Brain pericyte (primary cell): ENCODE measurements around the gene SMYD3.

Experiments used
- DNase-seq: peaks from one replicate; pipeline ENCODE4 v3.0.0-alpha.2; 2012; ENCODE audit warnings: low read depth, low spot score

The SMYD3 gene

DNA sequence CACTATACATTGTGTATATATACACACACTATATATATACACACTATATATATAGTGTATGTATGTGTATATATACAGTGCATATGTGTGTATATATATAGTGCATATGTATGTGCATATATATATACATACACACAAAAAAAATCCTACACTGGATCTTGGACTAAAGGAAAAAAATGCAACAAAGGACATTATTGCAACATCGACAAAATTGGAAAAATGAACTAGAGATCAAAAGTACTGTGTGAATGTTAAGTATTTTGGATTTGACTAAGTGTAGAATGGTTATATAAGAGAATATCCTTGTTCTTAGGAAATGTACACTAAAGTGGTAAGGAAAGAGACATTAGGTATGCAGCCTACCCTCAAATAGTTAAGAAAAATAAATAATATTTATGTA lies 36.5 kb downstream of the SMYD3 start:
- DNase-seq = no peak

DNA sequence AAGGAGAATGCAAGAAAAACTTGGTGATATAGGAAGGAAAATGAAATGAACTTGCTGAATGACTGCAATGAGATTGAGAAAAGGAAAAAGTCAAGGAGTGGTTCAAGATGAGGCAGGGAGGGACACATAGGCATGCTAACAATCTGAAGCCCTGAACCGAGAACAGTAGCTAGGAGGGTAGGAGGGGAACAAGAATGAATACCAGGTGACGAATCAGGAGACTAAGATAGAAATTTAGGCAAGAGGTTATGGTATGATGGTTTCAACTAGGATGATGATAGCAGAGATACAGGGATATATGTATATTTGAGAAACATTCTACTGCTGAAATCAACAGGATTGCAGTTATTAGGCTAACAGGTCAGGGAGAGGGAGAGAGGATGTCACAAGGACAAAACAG lies 44.1 kb downstream of the SMYD3 start:
- DNase-seq = no peak

DNA sequence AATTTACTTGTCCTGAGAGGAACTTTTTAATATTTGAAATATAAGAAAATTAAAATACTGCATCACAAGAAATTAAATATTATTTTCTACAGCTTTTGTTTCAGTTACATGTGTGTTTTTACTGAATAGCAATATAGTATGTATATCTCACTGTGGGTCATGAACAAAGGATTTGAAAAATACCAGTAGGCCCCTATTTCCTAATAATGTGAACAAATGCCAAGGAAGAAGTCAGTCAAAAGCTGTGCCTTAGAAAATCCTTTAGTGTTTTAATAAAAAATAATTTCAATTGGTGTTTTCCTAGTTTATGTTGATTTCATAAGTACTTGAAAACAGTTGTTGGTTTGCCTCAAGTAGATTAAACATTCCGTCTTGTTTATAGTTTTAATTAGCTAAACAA lies 46.7 kb downstream of the SMYD3 start:
- no peak for DNase-seq

DNA sequence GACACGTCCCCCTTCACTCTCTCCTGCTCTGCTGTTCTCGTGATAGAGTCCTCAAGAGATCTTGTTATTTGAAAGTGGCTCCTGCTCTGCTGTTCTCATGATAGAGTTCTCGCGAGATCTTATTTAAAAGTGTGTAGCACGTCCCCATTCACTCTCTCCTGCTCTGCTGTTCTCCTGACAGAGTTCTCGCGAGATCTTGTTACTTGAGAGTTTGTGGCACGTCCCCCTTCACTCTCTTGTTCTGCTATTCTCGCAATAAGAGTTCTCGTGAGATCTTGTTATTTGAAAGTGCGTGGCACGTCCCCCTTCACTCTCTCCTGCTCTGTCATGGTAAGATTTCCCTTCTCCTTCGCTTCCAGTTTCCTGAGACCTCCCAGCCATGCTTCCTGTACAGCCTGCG lies 47.9 kb downstream of the SMYD3 start:
- no peak for DNase-seq

DNA sequence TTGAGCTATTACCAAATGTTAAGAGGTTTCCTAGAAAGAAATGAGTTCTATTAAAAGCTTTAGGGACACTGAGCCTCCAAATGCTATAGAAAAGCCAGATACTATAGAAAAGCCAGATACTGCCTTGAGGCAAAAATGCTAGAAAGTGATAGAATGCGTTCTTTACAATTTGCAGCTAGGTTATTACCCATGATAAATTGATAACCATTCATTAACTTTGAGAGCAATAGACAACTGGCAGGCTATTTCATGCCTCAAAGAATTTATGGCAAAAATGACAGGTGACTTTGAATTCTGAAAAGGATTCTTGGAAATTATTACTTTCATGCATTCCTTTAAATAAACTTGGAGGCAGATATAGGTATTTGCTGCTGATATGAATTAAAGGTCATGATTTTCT lies 51.6 kb downstream of the SMYD3 start:
- DNase-seq = no peak

DNA sequence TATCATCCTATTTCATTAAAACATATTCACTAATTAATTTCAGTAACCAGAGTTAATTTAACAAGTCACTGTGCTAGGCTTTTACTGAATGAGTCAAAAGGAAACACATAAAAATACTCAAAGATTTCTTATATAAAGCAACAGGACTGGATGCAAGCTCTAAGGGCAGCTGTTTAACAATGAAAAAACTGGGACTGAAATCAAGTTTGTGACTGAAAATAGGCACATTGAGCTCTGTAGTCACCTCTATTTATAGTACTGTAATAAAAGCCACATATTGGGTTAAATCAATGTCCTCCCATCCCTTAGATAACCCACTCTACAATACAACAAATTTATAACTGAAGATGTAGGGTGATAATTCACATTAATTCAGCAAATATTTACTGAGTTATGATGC lies 52.4 kb downstream of the SMYD3 start:
- DNase-seq = no peak

DNA sequence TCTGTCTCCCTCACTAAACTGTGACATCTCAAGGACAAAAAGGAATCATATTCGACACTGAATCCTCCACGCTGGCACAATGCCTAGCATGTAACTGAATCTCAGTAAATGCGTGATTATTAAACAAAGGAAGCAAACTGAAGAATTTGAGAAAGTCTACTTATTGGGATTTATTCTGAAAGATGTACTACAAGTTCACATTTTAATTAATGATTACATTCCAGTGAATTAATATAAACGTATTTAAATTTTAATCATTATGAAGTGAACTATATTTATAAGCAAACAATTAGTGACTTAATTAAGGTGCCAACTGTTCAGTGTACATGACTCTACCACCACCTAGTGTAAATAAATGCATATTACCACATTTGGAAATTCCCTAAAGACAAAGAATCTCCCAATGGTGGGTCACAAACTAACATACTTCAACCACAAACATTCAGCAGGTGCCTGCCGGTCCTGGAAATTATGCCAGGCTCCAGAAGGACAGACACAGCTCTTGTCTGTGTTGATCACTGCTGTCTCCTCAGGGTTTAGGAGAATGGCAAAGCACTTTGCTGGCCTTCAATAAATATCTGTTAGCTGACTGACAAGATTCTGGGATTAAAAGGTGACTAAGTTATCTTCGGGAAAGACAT lies 56.3 kb downstream of the SMYD3 start:
- DNase-seq = no peak

DNA sequence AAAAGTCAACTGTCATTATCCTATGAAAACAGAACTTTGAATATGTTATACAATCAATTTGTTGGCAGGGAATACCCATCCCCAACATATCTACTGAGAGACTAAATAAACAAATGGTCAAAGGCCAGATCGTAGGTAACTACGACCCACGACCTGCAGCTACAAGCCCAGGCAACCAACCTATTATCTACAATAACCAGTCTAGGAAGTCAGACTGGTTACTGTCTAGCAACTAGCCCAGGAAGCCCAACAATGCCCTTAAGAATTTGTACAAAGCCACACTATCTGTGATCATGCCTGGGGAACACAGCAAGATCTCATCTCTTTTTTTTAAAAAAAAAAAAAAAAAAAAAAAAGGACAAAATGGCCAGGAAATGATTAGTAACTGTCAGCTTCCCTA lies 58.7 kb downstream of the SMYD3 start:
- DNase-seq = no peak

DNA sequence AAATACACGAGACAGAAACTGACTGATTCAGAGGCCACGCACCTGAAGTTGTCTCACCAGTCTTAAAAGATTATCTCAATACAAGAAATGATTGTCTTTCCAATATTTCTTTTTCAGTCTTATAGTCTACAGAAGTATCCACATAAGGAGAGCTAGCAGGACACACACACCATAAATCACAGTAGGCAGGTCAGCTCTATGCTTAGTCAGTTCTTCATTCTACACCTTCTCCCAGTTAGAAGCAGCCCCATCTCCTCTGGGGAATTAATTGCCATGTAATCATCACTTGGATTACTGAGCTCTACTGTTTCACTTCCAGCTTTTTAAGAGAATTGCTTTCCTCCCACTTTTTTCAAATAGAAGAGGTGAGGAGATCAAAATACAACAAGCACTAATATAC lies 59.6 kb downstream of the SMYD3 start:
- DNase-seq = no peak

DNA sequence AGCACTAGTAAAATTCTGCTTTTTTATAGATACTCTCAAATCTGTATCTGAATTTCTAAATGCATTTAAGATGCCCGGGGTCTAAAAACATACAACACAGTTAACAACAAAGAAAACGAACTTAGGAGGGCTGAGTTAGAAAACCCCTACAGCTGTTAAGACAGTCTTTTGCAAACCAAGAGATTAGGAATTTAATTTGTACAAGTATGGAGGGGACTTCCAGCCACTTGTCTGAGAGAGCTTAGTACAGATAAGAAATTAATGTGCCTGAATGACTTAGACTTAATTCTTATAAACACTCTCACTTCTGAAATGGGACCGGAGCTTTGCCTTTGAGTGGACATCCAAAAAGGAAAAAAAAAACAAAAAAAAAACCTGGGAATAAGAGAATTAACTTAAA lies 61.6 kb downstream of the SMYD3 start:
- no peak for DNase-seq

DNA sequence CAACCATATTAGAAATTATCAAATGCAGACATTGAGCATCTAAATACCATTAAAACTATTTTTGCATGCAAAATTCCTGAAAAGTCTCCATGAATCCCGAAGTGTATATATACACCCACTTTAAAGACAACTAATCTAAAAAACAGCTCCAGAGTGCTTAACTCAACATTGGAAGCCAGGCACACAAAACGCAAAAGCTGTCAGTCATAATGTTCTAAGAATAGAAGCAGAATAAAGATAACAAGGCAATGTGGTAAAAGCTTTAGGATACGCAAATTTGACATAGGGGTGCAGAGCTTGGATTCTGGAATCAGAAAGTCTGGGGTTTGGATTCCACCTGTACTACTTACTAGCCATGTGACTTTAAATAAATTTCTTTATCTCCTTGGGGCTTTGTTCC lies 62.5 kb downstream of the SMYD3 start:
- no peak for DNase-seq

DNA sequence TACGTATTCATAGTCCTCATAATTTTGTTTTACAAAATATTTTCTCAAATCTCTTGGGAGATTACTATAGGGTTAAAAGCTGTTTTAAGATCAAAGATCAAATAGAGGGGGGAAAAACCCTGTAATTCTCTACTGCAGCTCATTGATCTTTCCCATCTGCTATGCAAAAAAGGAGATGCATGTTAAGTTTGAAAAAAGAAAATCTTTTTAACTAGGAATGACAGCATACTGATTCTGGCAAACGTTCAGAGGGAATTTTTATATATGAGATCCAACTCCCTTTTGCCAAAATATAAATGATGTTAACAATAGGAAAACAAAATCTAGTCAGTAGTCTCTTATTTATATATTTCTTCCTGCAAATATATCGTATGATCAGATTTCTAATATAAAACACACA lies 69.1 kb downstream of the SMYD3 start:
- DNase-seq = no peak

DNA sequence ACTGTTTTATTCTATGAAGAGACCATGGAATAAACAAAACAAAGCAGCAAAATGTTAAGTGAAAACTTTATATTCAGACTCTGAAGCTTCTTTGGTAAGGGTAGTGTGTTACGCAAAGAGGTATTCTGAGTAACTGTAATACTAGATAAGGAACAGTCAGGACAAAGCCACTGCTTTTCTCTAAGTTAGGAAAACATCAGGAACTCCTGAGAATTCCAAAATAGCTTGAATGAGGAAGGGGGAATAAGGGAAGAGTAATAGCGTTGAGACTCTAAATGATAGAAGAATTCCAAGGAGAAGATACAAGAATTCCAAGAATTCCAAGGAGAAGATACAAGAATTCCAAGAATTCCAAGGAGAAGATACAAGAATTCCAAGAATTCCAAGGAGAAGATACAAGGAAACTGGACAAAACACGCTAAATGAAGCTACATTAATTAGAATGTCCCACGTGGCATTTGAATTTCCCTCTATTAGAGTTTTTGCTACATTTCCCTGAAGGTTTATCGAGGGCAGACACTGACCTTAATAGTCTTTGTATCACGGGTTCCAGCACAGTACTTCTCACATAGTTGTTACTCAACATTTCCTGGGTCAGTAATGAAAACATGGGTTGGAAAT lies 71.5 kb downstream of the SMYD3 start:
- DNase-seq = no peak

DNA sequence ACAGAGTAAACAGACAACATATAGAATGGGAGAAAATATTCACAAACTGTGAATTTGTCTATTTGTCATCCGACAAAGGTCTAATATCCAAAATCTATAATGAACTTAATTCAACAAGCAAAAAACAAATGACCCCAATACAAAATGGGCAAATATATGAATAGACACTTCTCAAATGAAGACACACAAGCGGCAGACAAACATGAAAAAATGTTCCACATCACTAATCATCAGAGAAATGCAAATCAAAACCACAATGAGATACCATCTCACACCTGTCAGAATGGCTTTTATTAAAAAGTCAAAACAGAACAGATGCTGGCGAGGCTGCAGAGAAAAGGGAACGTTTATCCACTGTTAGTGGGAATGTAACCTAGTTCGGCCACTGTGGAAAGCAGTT lies 72.7 kb downstream of the SMYD3 start:
- no peak for DNase-seq

DNA sequence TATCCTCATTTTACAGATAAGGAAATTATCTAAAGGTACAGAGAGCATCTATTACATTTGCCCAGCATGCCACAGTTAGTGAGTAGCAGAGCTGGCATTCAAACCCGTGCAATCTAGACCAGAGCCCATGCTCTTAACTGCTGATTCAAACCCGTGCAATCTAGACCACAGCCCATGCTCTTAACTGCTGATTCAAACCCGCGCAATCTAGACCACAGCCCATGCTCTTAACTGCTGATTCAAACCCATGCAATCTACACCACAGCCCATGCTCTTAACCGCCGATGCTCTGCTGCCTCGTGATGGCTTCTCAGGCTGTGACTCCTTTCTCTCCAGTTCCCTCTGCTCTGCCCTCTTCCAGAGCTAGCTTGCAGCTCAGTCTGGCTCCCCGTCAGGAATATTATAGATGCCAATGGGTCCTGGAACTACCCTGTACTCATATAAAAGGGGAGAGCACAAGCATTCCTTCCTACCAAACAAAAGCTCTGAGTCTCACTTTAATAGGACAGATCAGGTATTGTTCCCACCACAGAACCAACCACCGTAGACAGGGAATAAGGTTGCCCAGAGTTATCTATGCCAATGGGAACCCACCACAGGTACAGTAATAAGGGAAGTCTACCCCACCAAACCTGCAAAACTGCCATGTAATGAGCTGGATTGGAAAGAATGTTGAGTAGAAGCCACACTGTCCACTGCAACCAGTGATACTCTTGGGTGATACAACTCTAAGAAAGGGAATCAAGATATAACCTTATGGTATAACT lies 78.4 kb downstream of the SMYD3 start:
- DNase-seq = no peak

DNA sequence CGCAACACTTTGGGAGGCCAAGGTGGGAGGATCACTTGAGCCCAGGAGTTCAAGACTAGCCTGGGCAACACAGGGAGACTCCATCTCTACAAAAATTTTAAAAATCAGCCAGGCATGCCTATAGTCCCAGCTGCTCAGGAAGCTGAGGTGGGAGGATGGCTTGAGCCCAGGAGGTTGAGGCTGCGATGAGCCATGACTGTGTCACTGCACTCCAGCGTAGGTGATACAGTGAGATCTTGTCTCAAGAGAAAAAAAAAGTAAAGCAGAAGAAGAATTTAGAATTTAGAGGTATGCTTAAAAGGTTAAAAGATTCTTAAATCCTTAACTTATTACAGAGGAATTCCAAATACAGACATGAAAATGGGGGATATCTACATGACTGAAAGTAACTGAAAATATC lies 79.5 kb downstream of the SMYD3 start:
- DNase-seq = no peak

DNA sequence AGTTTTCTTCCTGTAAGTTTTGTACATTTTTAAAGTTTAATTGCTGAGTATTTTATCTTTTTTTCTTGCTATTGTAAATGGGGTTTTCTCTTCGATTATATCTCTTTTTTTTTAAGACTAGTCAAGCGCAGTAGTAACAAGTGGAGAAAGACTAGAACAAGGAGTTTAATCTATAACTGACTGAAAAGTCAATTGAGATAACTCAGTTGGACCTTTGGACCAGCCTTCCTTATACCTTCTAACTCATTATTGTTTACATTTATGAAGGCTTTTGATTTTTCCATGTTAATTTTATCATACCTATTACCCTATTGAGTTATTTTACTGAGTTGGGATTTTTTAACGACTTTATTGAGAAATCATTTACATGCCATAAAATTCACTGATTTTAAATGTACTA lies 81.2 kb downstream of the SMYD3 start:
- DNase-seq = no peak

DNA sequence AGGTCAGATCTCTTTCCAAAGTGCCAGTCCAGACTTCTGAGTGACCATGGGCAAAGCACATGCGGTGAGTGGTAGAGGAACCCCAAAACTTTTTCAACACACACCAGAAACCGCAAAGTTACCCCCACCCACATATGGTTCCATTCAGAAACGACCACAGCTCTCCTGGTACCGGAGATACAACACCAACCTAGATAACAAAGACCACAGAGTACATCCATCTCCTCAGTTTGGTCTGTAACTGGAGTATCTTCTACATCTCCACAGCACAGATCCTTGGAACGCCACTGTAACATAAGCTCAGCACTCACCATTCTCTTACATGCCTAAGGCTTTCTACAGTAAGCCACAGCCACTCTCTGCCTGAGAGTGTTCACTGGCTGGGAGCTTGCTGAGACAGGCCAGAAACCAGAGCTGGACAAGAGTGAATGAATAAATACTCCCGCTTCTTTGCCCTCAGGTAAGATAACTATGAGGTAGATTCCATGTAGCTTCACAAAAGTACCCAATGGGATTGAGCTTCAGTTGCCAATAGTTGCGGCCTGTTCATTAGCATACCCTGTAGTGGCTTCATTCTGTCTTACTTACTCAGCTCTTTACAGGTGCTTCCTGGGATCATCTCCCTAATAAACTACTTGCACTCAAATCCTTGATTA lies 81.8 kb downstream of the SMYD3 start:
- DNase-seq = no peak

DNA sequence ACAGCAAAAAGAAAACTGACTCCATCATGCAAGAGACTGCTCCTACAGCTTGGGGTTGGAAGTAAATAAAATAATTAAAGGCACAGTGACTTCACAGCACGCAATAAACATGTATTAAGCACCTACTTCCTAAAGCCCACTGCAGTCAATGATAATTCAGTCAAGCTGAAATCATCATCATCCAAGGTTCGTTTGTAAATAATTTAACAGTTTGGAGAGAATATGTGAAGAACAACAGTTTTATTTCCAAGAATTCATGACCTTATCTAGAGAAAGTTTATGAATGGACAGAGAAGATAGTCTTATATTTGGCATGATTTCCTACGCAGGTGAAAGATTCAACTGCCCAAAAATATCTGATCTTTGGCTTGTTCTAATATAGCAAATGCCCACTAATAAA lies 86.8 kb downstream of the SMYD3 start:
- no peak for DNase-seq

DNA sequence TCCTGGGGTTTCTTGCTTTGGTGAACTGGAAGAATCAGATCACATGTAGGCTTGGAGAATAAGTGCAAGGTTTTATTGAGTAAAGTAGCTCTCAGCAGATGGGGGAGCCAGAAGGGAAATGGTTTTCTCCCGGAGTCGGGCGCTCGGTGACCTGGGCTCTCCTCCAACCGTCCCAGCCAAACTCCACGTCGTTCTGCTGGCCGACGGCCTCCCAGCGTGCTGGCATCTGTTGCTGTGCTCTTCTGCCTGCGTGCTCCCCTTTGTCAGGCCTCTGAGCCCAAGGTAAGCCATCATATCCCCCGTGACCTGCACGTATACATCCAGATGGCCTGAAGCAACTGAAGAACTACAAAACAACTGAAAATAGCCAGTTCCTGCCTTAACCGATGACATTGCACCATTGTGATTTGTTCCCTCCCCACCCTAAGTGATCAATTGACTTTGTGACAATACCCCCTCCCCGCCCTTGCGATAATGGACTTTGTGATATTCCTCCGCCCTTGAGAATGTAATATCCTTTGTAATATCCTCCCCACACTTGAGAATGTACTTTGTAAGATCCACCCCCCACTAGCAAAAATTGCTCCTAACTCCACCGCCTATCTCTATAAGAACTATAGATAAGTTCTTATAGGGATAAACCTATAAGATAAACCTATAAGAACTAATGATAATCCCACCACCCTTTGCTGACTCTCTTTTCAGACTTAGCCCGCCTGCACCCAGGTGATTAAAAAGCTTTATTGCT lies 88.3 kb downstream of the SMYD3 start:
- DNase-seq = no peak

DNA sequence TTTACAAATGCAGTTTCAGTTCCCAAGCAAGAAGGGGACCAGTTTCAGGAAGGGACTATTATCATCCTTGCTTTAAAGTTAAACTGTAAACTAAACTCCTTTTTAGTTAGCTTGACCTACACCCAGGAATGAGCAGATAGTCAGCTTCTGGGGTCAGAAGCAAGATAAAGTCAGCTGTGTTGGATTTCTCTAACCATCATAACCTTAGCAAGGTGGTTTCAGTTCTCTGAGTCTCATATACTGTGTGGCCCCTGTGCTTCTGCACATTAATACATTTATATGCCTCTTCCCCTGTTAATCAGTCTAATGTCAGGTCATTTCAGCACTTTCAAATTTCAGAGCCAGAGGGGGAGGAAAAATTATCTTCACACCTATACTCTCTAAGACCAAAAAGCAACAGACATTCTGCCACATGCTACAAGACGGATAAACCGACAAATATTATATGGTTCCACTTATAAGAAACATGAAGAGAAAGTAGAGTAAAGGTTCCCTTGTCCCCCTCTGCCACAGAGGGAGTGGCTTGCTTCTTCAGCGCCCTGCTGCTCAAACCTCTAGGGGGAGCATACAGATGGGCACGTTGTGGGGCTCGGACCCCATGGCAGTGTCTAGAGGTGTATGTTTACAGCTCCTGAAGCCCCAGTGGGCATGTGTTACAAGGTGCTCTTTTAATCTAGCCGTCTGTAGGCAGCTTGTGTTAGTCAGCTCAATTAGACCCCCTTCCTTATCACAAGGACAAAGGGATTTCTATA lies 89.1 kb downstream of the SMYD3 start:
- no peak for DNase-seq
